ENCODE data around the gene RAB4B.

- TF ChIP-seq, protein P1, sequence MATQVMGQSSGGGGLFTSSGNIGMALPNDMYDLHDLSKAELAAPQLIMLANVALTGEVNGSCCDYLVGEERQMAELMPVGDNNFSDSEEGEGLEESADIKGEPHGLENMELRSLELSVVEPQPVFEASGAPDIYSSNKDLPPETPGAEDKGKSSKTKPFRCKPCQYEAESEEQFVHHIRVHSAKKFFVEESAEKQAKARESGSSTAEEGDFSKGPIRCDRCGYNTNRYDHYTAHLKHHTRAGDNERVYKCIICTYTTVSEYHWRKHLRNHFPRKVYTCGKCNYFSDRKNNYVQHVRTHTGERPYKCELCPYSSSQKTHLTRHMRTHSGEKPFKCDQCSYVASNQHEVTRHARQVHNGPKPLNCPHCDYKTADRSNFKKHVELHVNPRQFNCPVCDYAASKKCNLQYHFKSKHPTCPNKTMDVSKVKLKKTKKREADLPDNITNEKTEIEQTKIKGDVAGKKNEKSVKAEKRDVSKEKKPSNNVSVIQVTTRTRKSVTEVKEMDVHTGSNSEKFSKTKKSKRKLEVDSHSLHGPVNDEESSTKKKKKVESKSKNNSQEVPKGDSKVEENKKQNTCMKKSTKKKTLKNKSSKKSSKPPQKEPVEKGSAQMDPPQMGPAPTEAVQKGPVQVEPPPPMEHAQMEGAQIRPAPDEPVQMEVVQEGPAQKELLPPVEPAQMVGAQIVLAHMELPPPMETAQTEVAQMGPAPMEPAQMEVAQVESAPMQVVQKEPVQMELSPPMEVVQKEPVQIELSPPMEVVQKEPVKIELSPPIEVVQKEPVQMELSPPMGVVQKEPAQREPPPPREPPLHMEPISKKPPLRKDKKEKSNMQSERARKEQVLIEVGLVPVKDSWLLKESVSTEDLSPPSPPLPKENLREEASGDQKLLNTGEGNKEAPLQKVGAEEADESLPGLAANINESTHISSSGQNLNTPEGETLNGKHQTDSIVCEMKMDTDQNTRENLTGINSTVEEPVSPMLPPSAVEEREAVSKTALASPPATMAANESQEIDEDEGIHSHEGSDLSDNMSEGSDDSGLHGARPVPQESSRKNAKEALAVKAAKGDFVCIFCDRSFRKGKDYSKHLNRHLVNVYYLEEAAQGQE (IDR thresholded peaks at IDR 0.05; ENCODE audit: insufficient read depth in 1 of 2, low read depth in 2 of 2, low read length in 2 of 2), result no peak
- TF ChIP-seq TAF1 (IDR thresholded peaks at IDR 0.05; ENCODE audit: borderline replicate concordance, insufficient read depth, low read length) (no peak), POLR2AphosphoS5 (IDR thresholded peaks at IDR 0.05; ENCODE audit: low read depth, low read length) (no peak), SIN3A (IDR thresholded peaks at IDR 0.05; ENCODE audit: borderline replicate concordance, insufficient read depth, low read length) (no peak), FOXP2 (optimal IDR thresholded peaks at IDR 0.05; ENCODE audit: borderline replicate concordance, extremely low read depth, extremely low read length, insufficient read depth) (no peak)
Measured at GRCh38 chr19:40829205-40829604, 51.2 kb downstream of the RAB4B start.
